Spleen (tissue), 7 donors: ENCODE results near the gene PRRT1B.
"Not testable (repeated sequence)": the region's sequence is repeated elsewhere in the genome, so short reads cannot be mapped to it uniquely, and the experiment has no call there.

Source experiments
- CTCF ChIP-seq, 11 experiments: fragments of 200-600 bp in 7 of 11; fragments of 450-650 bp in 4 of 11; sonication (generic) in 4 of 11; IDR thresholded peaks in 8 of 11; conservative IDR thresholded peaks in 3 of 11; 1 replicate in 7 of 11; 2 replicates in 4 of 11; pipeline versions ENCODE4 v1.4.0 to v1.8.0; 2016 to 2021; ENCODE audit warnings: antibody characterized with exemption in 11 of 11, inconsistent platforms in 4 of 11, mild to moderate bottlenecking in 1 of 11
- POLR2A ChIP-seq, 3 donors: fragments of 450-650 bp; IDR thresholded peaks; one replicate each; pipeline ENCODE4 v1.5.1; 2017; ENCODE audit warnings: antibody characterized with exemption in 3 of 3, mild to moderate bottlenecking in 1 of 3
- donor health status: DM: no; HTN: no; CAD: no; lungs with moderate emphysema.
- donor health status: DM: no; HTN: no; CAD: no.
- donor health status: DM: no; HTN: no; CAD: no.

GRCh38 chr9:131549186-131549585 is 3.9 kb downstream of the PRRT1B start:
- TF ChIP-seq POLR2A (IDR thresholded peaks at IDR 0.05); CTCF (IDR thresholded peaks at IDR 0.05 in 8 of 11, conservative IDR thresholded peaks at IDR 0.05 in 3 of 11): not testable (repeated sequence)
